ENCODE results near the gene ZDHHC17.
A peak's percentile ranks its signal among the peaks of the same experiment; 100 is the strongest.

ZDHHC17 gene

DNA sequence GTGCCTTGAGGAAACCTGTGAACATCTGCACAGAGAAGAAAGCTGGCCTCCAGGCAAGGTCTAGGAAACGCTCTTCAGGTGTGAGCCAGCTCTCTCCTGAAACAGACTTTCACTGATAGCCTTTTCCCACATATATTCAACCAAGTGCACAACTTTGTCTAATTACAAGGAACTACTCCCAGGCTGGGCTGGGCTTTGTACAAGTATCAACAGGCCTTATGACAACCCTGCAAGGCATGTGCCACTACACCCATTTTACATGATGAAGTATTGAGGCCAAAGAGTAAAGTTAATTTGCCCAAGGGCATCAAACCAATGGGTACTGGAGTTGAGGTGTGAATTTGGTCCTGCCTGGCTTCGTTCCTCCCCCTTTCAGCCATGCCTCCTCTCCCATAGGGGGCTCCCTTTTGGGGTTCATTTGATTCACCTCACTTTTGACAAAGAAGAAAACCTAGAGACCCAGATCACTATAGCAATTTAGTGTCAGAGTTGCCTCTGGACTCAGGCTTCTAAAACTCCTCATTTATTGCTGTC lies 112.8 kb downstream of the ZDHHC17 start:
- no peak for TF ChIP-seq MAX (IDR thresholded peaks at IDR 0.05)
- no peak for TF ChIP-seq CREB1 (IDR thresholded peaks at IDR 0.05; ENCODE audit: low read depth)
- no peak for TF ChIP-seq FOXM1 (IDR thresholded peaks at IDR 0.05; ENCODE audit: borderline replicate concordance, low read depth)
- TF ChIP-seq RAD21 (IDR thresholded peaks at IDR 0.05; ENCODE audit: low read depth), result no peak
- no peak for TF ChIP-seq USF1 (IDR thresholded peaks at IDR 0.05)
- TF ChIP-seq YY1 (IDR thresholded peaks at IDR 0.05; ENCODE audit: low read depth), result no peak
- TF ChIP-seq CEBPB (IDR thresholded peaks at IDR 0.05), result no peak
- no peak for TF ChIP-seq TAF1 (IDR thresholded peaks at IDR 0.05; ENCODE audit: low read depth)
- TF ChIP-seq NFIC (IDR thresholded peaks at IDR 0.05), result no peak
- no peak for TF ChIP-seq TCF12 (IDR thresholded peaks at IDR 0.05; ENCODE audit: low read depth)

DNA sequence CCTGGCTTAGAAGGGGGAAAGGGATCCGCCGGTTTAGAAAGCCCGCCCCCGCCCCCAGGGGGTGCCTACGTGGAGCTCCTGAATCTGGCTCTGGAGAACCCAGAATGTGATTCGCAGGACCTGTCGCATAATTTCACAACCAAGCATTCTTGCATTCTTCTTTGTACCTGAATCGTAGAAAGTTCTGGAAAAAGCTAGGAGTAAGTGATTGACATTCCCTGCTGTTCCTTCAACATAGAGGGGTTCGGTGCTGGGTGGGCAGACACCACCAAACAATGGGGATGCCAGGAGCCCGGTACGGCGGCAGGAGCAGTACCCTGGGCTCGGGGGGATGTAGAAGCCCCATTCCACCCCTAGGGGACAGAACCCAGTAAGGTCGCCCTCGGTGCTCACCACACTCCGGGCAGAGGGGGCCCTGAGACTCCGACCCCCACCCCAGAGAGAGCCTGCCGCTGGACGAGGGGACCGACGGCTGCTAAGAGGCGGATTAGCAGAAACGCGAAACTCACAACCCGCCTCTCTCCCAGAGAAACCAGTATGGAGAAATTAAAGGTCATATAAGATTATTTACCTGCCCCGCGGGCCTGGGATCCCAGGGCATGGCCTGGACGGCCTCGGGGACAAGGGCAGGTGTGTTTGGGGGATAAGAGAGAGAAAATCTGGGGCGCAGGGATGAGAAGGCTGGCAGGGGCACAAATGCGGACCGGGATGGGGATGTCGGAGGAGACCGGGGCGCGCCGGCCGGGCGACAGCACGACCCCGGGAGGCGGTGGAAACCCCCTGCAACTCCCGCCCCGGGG lies 114.4 kb downstream of the ZDHHC17 start:
- TF ChIP-seq ZBTB7A (IDR thresholded peaks at IDR 0.05; ENCODE audit: low read depth), result peak; percentile 82
- peak; percentile 63 for TF ChIP-seq CEBPB (IDR thresholded peaks at IDR 0.05)
- TF ChIP-seq TEAD4 (IDR thresholded peaks at IDR 0.05), result peak; percentile 23; the same call in 1 of the 2 replicates
- TF ChIP-seq EP300 (IDR thresholded peaks at IDR 0.05; ENCODE audit: borderline replicate concordance), result no peak
- no peak for TF ChIP-seq MAX (IDR thresholded peaks at IDR 0.05)

GRCh38 chr12:76878899-76879709 lies 115.2 kb downstream of the ZDHHC17 start, which contains the start of gene CSRP2:
Gene CSRP2 (minus strand): TSS chr12:76879019. CDS start chr12:76866260, 12,759 bp downstream.
- peak; percentile 5; the same call in 1 of the 2 replicates for TF ChIP-seq MAX (IDR thresholded peaks at IDR 0.05)
- TF ChIP-seq RAD21 (IDR thresholded peaks at IDR 0.05; ENCODE audit: low read depth), result no peak
- TF ChIP-seq CREB1 (IDR thresholded peaks at IDR 0.05; ENCODE audit: low read depth), result no peak
- no peak for TF ChIP-seq YY1 (IDR thresholded peaks at IDR 0.05; ENCODE audit: low read depth)
- peak; percentile 32; the same call in 1 of the 2 replicates for TF ChIP-seq TAF1 (IDR thresholded peaks at IDR 0.05; ENCODE audit: low read depth)

DNA sequence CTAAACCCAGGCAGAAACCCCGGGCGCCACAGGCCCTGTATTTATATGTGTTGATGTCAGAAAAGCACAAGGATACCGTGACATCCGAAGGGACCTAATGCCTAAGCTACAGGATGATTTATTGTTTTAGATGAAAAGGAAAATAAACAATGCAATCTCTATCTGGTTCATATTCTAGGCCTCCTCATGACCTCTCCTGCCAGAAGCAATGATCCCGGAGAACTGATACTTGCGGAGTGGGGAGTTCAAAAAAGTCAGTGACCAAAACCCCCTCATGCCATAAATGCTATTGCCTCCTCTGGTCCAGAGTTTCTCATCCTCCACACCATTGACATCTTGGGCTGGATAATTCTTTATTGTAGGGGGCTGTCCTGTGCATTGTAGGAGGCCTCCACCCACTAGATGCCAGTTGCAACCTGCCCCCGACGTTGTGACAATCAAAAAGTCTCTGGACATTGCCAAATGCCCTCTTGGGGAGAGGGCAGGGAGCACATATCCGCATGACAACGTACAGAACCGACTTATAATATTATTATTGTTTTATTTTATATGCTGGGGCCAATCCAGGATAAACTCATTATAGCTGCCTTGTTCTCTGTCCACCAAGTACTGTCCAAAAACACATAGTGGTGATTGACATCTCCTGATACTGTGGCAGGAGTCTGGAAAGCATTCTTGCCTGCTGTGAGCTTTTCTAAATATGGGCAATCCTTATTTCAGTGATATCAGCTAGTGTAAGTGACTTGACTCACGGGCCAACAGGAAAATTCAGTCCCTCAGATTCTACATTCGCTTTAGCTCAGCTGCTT lies 116.0 kb downstream of the ZDHHC17 start:
- no peak for TF ChIP-seq TEAD4 (IDR thresholded peaks at IDR 0.05)
- no peak for TF ChIP-seq EGR1 (IDR thresholded peaks at IDR 0.05)
- TF ChIP-seq USF1 (IDR thresholded peaks at IDR 0.05), result no peak
- TF ChIP-seq MAX (IDR thresholded peaks at IDR 0.05), result no peak
- TF ChIP-seq TCF12 (IDR thresholded peaks at IDR 0.05; ENCODE audit: low read depth), result no peak
- no peak for TF ChIP-seq RAD21 (IDR thresholded peaks at IDR 0.05; ENCODE audit: low read depth)
- TF ChIP-seq ZBTB7A (IDR thresholded peaks at IDR 0.05; ENCODE audit: low read depth), result no peak
- no peak for TF ChIP-seq YY1 (IDR thresholded peaks at IDR 0.05; ENCODE audit: low read depth)
- TF ChIP-seq FOXM1 (IDR thresholded peaks at IDR 0.05; ENCODE audit: borderline replicate concordance, low read depth), result no peak
- TF ChIP-seq TAF1 (IDR thresholded peaks at IDR 0.05; ENCODE audit: low read depth), result no peak
- TF ChIP-seq CEBPB (IDR thresholded peaks at IDR 0.05), result no peak
- TF ChIP-seq CREB1 (IDR thresholded peaks at IDR 0.05; ENCODE audit: low read depth), result no peak
- no peak for TF ChIP-seq REST (IDR thresholded peaks at IDR 0.05; ENCODE audit: low read depth)
- TF ChIP-seq NFIC (IDR thresholded peaks at IDR 0.05), result no peak
- no peak for TF ChIP-seq EP300 (IDR thresholded peaks at IDR 0.05; ENCODE audit: borderline replicate concordance)

DNA sequence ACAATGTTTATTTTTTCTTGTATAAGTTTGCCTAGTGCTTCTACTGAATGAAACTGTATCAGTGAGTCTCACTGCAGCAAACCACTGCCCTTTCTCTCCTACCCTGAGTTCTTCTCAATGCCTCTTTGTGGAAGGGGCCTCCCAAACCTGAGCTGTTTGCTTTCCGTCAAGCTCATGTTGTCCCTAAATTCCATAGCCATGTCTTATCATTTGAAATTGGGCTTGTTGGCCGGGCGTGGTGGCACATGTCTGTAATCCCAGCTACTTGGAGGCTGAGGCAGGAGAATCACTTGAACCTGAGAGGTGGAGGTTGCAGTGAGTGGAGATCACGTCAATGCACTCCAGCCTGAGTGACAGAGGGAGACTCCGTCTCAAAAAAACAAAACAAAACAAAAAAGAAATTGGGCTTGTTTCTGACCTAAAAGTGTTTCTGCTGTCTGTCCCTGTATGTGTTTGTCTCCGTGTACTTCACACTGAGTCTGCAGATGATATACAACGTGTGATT lies 116.7 kb downstream of the ZDHHC17 start:
- no peak for TF ChIP-seq EP300 (IDR thresholded peaks at IDR 0.05; ENCODE audit: borderline replicate concordance)
- TF ChIP-seq TEAD4 (IDR thresholded peaks at IDR 0.05), result no peak
- TF ChIP-seq ZBTB7A (IDR thresholded peaks at IDR 0.05; ENCODE audit: low read depth), result no peak
- TF ChIP-seq TCF12 (IDR thresholded peaks at IDR 0.05; ENCODE audit: low read depth), result no peak
- TF ChIP-seq USF1 (IDR thresholded peaks at IDR 0.05), result no peak
- TF ChIP-seq TAF1 (IDR thresholded peaks at IDR 0.05; ENCODE audit: low read depth), result no peak
- no peak for TF ChIP-seq REST (IDR thresholded peaks at IDR 0.05; ENCODE audit: low read depth)
- no peak for TF ChIP-seq YY1 (IDR thresholded peaks at IDR 0.05; ENCODE audit: low read depth)
- no peak for TF ChIP-seq CREB1 (IDR thresholded peaks at IDR 0.05; ENCODE audit: low read depth)
- no peak for TF ChIP-seq EGR1 (IDR thresholded peaks at IDR 0.05)

Data from Ishikawa (cell line).